Neuronal stem cell (in vitro differentiated cells): Measurements from ENCODE around the gene PTPRM.

ENCODE experiments used
- DNase-seq: peaks from one replicate; pipeline ENCODE4 v3.0.0-alpha.2; 2013; ENCODE audit warnings: low spot score
- H2AFZ ChIP-seq: one replicate; pipeline ENCODE4 v1.6.1; 2013; ENCODE audit warnings: mild to moderate bottlenecking, low read length, inconsistent platforms
- H2AK5ac ChIP-seq: 2 replicates; pipeline ENCODE4 v1.6.1; 2013; ENCODE audit warnings: low read depth, mild to moderate bottlenecking, inconsistent platforms, low read length, moderate library complexity, mixed read lengths
- H2BK120ac ChIP-seq: 2 replicates; pipeline ENCODE4 v1.6.1; 2013; ENCODE audit warnings: low read depth, mild to moderate bottlenecking, inconsistent platforms, low read length, moderate library complexity, mixed read lengths
- H2BK12ac ChIP-seq: one replicate; pipeline ENCODE4 v1.6.1; 2013; ENCODE audit warnings: low read length, inconsistent platforms
- H2BK15ac ChIP-seq: 2 replicates; pipeline ENCODE4 v1.6.1; 2013; ENCODE audit warnings: mild to moderate bottlenecking, low read length, inconsistent platforms, mixed read lengths
- H2BK5ac ChIP-seq: one replicate; pipeline ENCODE4 v1.6.1; 2013; ENCODE audit warnings: inconsistent platforms, mild to moderate bottlenecking, low read length, moderate library complexity
- H3K14ac ChIP-seq: one replicate; pipeline ENCODE4 v1.6.1; 2013; ENCODE audit warnings: low read length, inconsistent platforms
- H3K18ac ChIP-seq: 2 replicates; pipeline ENCODE4 v1.6.1; 2013; ENCODE audit warnings: low read length, inconsistent platforms
- H3K23ac ChIP-seq: 2 replicates; pipeline ENCODE4 v1.6.1; 2013; ENCODE audit warnings: low read depth, mild to moderate bottlenecking, mixed read lengths, low read length, inconsistent platforms; ENCODE audit not compliant: poor library complexity
- H3K27ac ChIP-seq: replicated peaks from 3 replicates; pipeline ENCODE4 v1.5.1; 2013; ENCODE audit warnings: low read length, inconsistent platforms
- H3K27me3 ChIP-seq, 3 experiments: 2 replicates each; pipeline ENCODE4 v1.6.1; 2013; ENCODE audit warnings: low read length in 3 of 3, mild to moderate bottlenecking in 2 of 3, inconsistent platforms in 1 of 3, low read depth in 1 of 3, mixed read lengths in 1 of 3, moderate library complexity in 1 of 3; ENCODE audit not compliant: control insufficient read depth in 3 of 3, insufficient read depth in 3 of 3
- H3K36me3 ChIP-seq, 2 donors: replicated peaks in 1 of 2; 2 replicates each; pipeline ENCODE4 v1.6.1; 2013; ENCODE audit warnings: low read length in 2 of 2; ENCODE audit not compliant: control insufficient read depth in 2 of 2, insufficient read depth in 2 of 2
- H3K4ac ChIP-seq: 2 replicates; pipeline ENCODE4 v1.6.1; 2013; ENCODE audit warnings: inconsistent platforms, mild to moderate bottlenecking, low read length, moderate library complexity
- H3K4me1 ChIP-seq, 2 donors: 1 replicate in 1 of 2; 2 replicates in 1 of 2; pipeline ENCODE4 v1.6.1; 2013; ENCODE audit warnings: low read length in 2 of 2, low read depth in 1 of 2; ENCODE audit not compliant: control insufficient read depth in 2 of 2, insufficient read depth in 1 of 2
- H3K4me2 ChIP-seq: one replicate; pipeline ENCODE4 v1.6.1; 2013; ENCODE audit warnings: mild to moderate bottlenecking, low read length, inconsistent platforms; ENCODE audit not compliant: insufficient read depth, poor library complexity, severe bottlenecking
- H3K4me3 ChIP-seq, 2 donors: 2 replicates each; pipeline ENCODE4 v1.5.1; 2013; ENCODE audit warnings: low read length in 2 of 2, mild to moderate bottlenecking in 2 of 2, inconsistent platforms in 1 of 2, moderate library complexity in 1 of 2
- H3K79me1 ChIP-seq: one replicate; pipeline ENCODE4 v1.6.1; 2013; ENCODE audit warnings: low read depth, mild to moderate bottlenecking, inconsistent platforms, low read length, moderate library complexity
- H3K9ac ChIP-seq: one replicate; pipeline ENCODE4 v1.6.1; 2013; ENCODE audit warnings: mild to moderate bottlenecking, low read depth, low read length, inconsistent platforms; ENCODE audit not compliant: poor library complexity
- H3K9me3 ChIP-seq, 2 donors: replicated peaks in 1 of 2; 2 replicates each; pipeline versions ENCODE3 to v1.6.1; 2013; ENCODE audit warnings: low read length in 2 of 2, mild to moderate bottlenecking in 2 of 2, inconsistent platforms in 1 of 2, low read depth in 1 of 2, mixed read lengths in 1 of 2, moderate library complexity in 1 of 2; ENCODE audit not compliant: control insufficient read depth in 2 of 2, insufficient read depth in 1 of 2
- H4K8ac ChIP-seq: one replicate; pipeline ENCODE4 v1.6.1; 2013; ENCODE audit warnings: low read depth, mild to moderate bottlenecking, inconsistent platforms, low read length, moderate library complexity
- H4K91ac ChIP-seq: one replicate; pipeline ENCODE4 v1.6.1; 2013; ENCODE audit warnings: low read length, low read depth, mild to moderate bottlenecking, inconsistent platforms; ENCODE audit not compliant: poor library complexity
- WGBS, 2 donors: extraction: QIAGEN DNeasy Blood & Tissue Kit; methylation state at CpG; one replicate each; pipeline ENCODE4 v1.1.7; 2013; ENCODE audit warnings: missing lambda C conversion rate in 2 of 2, mixed read lengths in 1 of 2; ENCODE audit not compliant: insufficient read length in 2 of 2, insufficient replicate concordance in 1 of 2; ENCODE audit errors: extremely low coverage in 2 of 2; 5-methylcytosine and 5-hydroxymethylcytosine counted together

The PTPRM gene

GRCh38 chr18:8208716-8209115 lies 641.6 kb downstream of the PTPRM start:
- H2BK5ac ChIP-seq, result no peak overlapping the region
- no peak overlapping the region for H4K91ac ChIP-seq
- no peak overlapping the region for H3K23ac ChIP-seq
- H3K4ac ChIP-seq, result no peak overlapping the region
- no peaks in the 10 kb centered on the region for H3K79me1 ChIP-seq
- H2BK12ac ChIP-seq, result no peak overlapping the region
- peak overlapping the region; percentile 58 for H3K18ac ChIP-seq
- no peak overlapping the region for H2AK5ac ChIP-seq
- H3K27ac ChIP-seq, result no peak overlapping the region
- no peak overlapping the region for H2BK15ac ChIP-seq
- no peak overlapping the region for H2BK120ac ChIP-seq
- peaks cover 0 to 1% (median 0%) of the 10 kb centered on the region in 3 experiments for H3K27me3 ChIP-seq
- no peak for DNase-seq
- WGBS, 2 donors, result no CpG with 5 or more reads among the region's 6 CpGs
- no peak overlapping the region for H3K4me2 ChIP-seq
- H3K4me1 ChIP-seq, result no peaks in the 10 kb centered on the region
- no peak overlapping the region for H3K4me3 ChIP-seq
- H3K9me3 ChIP-seq, result no peaks in the 10 kb centered on the region
- no peak overlapping the region for H2AFZ ChIP-seq
- H3K9ac ChIP-seq, result no peak overlapping the region
- no peak overlapping the region for H4K8ac ChIP-seq
- H3K14ac ChIP-seq, result no peak overlapping the region
- H3K36me3 ChIP-seq, result no peaks in the 10 kb centered on the region

GRCh38 chr18:8212896-8213780 lies 646.0 kb downstream of the PTPRM start:
- H2BK120ac ChIP-seq, result no peak overlapping the region
- no peak overlapping the region for H4K8ac ChIP-seq
- H3K36me3 ChIP-seq, result no peaks in the 10 kb centered on the region
- no peak overlapping the region for H2AK5ac ChIP-seq
- no peak overlapping the region for H3K4me3 ChIP-seq
- no peak overlapping the region for H2AFZ ChIP-seq
- no CpG with 5 or more reads among the region's 8 CpGs for WGBS, 2 donors
- no peak overlapping the region for H2BK15ac ChIP-seq
- H2BK12ac ChIP-seq, result no peak overlapping the region
- H3K9me3 ChIP-seq, result no peaks in the 10 kb centered on the region
- H3K4me1 ChIP-seq, result peaks cover 0 to 2% of the 10 kb centered on the region in 2 donors
- no peaks in the 10 kb centered on the region for H3K79me1 ChIP-seq
- H4K91ac ChIP-seq, result no peak overlapping the region
- no peak overlapping the region for H3K18ac ChIP-seq
- H3K4ac ChIP-seq, result no peak overlapping the region
- no peak overlapping the region for H3K23ac ChIP-seq
- H3K27me3 ChIP-seq, result peaks cover 0 to 1% (median 0%) of the 10 kb centered on the region in 3 experiments
- H3K14ac ChIP-seq, result no peak overlapping the region
- no peak overlapping the region for H3K4me2 ChIP-seq
- no peak for DNase-seq
- H3K27ac ChIP-seq, result no peak overlapping the region
- H2BK5ac ChIP-seq, result no peak overlapping the region
- H3K9ac ChIP-seq, result peak overlapping the region; percentile 63

- Histone ChIP-seq H2BK5ac (no peak overlapping the region), H3K79me1 (no peaks in the 10 kb centered on the region), H3K27ac (no peak overlapping the region), H2AFZ (no peak overlapping the region), H2BK15ac (no peak overlapping the region), H3K4ac (no peak overlapping the region), H3K18ac (no peak overlapping the region), H3K14ac (no peak overlapping the region), H4K91ac (no peak overlapping the region), H3K36me3 (no peaks in the 10 kb centered on the region), H2AK5ac (no peak overlapping the region), H3K9me3 (no peaks in the 10 kb centered on the region), H3K23ac (no peak overlapping the region), H4K8ac (no peak overlapping the region), H3K9ac (no peak overlapping the region), H2BK12ac (no peak overlapping the region), H3K27me3 (peaks cover 0 to 1% (median 0%) of the 10 kb centered on the region in 3 experiments), H3K4me2 (no peak overlapping the region), H3K4me3 (no peak overlapping the region), H2BK120ac (no peak overlapping the region), H3K4me1 (peaks cover 2% of the 10 kb centered on the region in 2 donors)
- no CpG with 5 or more reads among the region's 2 CpGs for WGBS, 2 donors
- DNase-seq, result no peak
Observed at GRCh38 chr18:8215741-8216140, 648.6 kb downstream of the PTPRM start.

GRCh38 chr18:8217051-8217564 lies 650.0 kb downstream of the PTPRM start:
- H3K27me3 ChIP-seq, result peaks cover 0 to 1% (median 0%) of the 10 kb centered on the region in 3 experiments
- no peak overlapping the region for H3K27ac ChIP-seq
- H2BK12ac ChIP-seq, result no peak overlapping the region
- H3K9me3 ChIP-seq, result no peaks in the 10 kb centered on the region
- H2BK120ac ChIP-seq, result no peak overlapping the region
- no peaks in the 10 kb centered on the region for H3K36me3 ChIP-seq
- no peak overlapping the region for H3K4me2 ChIP-seq
- H3K23ac ChIP-seq, result no peak overlapping the region
- H2AFZ ChIP-seq, result peak overlapping the region; percentile 0
- H2BK5ac ChIP-seq, result no peak overlapping the region
- no peak overlapping the region for H2BK15ac ChIP-seq
- no peaks in the 10 kb centered on the region for H3K79me1 ChIP-seq
- no peak overlapping the region for H4K8ac ChIP-seq
- no peak overlapping the region for H4K91ac ChIP-seq
- H3K4me1 ChIP-seq, result peaks cover 2% of the 10 kb centered on the region in 2 donors
- WGBS, 2 donors, result no CpG with 5 or more reads among the region's 8 CpGs
- H3K14ac ChIP-seq, result no peak overlapping the region
- DNase-seq, result no peak
- H3K4me3 ChIP-seq, result no peak overlapping the region
- H3K9ac ChIP-seq, result no peak overlapping the region
- no peak overlapping the region for H3K18ac ChIP-seq
- H3K4ac ChIP-seq, result no peak overlapping the region
- no peak overlapping the region for H2AK5ac ChIP-seq
